ENCODE data around the gene GRIN2B. TPM values are rescaled to one million over a fixed set of nuclear protein-coding genes. Genes with fewer than 3 reads are reported as not detected.

GRIN2B gene
- not detected for total RNA-seq

DNA sequence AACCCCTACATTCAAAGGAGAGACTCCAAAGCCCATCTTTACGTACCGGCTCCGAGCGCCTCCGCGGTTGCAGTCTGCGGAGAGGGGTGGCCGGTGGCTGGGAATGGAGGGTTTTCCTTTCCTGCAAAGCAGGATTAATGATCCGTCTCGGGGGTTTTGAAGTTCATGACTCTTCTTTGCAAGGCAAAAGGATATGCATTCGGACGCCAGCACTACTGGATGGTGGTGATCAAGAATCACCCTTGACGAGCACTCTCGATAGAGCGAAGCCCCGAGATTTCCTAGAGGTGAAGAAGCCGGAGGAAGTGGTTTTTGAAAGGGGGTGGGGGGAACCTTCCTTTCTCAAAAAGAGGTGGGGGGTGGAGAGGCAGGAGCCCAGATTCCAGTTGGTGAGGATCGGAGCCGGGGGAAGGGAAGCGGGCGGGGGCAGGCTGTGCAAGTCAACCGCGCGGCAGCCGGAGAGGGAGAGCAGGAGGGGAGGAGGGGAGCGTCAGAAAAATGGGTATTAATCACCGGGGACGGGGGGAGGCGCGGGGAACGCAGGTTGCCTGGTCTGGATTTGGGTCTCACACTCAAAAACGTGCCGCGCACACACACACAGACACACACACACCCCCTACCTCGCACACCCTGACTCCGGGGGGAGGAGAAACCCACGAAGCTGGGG, at the start of gene GRIN2B:
TSS of gene GRIN2B (minus strand) at position 307 of the 667 bp plus-strand sequence. CDS start 115,394 bp downstream, outside the sequence.
- no peak for ATAC-seq
- no peak for DNase-seq (ENCODE audit: low spot score)

DNA sequence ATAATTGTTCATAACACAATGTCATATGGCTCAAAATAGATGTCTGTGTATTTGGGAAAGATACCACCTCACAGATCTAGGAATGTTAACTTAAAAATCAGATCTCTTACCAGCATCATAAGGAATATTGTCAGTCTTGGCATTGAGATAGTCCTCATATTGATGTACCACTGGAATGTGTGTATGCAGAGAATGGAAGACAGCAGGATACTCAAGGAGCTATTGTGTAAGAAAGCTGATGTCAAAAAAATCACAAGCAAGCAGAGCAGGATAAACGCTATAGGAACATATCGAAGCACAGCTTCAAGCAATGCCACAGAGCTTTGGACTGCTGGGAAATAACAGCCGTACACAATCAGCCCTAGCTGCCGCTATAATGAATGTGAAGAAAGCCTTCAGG, 45.1 kb upstream of the GRIN2B start:
- ATAC-seq (no peak), DNase-seq (ENCODE audit: low spot score) (no peak)

DNA sequence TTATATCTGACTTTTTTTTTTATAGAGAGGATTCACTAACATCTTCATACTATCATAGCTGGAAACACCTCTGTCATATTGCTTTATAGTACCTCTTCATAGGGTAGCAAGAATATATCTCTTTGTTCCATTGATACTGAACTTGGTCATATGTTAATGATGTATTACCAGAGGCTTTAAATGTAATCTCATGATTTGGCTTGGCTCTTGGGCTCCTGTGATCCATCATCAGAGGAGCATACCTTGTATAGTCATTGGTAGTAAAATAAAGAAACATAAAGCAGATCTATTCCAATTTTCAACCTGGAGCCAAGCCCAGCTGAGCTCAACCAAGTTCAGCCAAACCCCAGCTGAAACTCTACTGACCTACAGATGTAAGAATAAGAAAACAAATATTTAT, 43.2 kb upstream of the GRIN2B start:
- ATAC-seq (no peak), DNase-seq (ENCODE audit: low spot score) (no peak)

DNA sequence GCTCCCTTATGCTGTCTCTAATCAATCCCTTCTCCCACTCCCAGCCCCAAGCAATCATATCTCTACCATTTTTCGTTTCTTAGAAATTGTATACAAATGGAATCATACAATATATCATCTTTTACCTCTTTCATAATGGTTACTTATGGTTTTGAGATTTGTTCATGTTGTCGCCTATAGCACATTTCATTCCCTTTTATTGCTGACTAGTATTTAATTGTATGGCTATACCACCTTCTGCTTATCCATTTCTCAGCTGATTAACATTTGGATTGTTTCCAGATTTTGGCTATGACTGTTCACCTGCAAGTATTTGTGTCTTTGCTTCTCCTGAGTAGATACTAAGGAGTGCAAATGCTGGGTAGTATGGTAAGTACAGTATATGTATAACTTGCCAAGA, 36.7 kb upstream of the GRIN2B start:
- DNase-seq (ENCODE audit: low spot score) = no peak
- ATAC-seq = no peak

DNA sequence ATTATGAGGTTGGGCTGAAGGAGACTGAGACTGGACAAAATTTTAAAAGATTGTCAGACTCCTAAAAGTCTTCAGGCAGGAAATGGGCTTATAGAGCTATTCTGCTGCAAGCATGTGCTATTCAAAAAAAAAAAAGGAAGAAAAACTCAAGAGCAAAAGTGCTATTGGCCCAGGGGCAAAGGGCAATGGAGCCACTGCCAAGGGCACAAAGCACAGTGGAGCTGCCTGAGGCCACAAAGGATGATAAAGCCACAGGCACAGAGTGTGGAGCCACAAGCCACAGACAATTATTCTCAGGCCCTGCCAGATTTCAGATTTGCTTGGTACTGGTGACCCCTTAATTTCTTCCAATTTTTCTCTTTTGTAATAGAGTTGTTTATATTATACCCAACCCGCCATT, 29.6 kb upstream of the GRIN2B start:
- peak; percentile 96 for ATAC-seq

DNA sequence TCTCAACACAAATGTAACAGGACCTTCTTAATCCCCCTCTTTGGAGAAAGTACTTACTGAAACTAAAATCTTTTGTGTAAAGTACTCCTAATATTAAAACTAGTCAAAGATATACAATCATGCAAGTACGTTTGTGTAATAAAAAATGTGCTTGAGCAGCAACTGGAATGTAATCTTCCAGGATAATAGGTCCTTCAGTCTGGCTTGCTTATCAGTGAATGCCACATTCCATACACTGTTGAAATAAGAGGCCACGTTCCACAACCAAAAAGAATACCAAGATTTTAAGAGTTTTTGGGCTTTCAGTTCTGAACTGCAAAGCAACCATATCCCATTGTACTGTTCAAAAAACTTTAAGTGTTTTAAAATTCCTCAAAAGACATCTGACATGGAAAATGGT, 26.2 kb upstream of the GRIN2B start:
- ATAC-seq = no peak
- DNase-seq (ENCODE audit: low spot score) = no peak

More for the DNA sequence above, 29.6 kb upstream of the GRIN2B start:
- DNase-seq (ENCODE audit: low spot score) = peak; percentile 65

DNA sequence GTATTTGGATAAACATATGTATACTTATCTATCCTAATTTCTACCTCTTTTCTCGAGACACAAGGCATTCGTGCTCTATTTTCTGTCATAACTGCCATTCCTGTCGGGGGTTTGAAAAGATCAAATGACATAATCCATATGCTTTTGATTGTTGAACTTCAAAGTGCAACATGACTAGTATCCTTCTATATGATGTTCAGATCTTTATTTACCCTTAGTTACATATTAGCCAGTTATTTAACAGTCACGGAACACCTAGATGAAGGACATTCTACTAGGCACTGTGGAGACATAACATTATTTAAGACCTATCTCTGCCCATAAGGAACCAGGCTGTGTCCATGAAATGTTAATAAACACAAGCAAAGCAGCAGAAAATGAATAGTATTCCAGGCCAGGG, 11.2 kb upstream of the GRIN2B start:
- ATAC-seq (no peak), DNase-seq (ENCODE audit: low spot score) (no peak)

DNA sequence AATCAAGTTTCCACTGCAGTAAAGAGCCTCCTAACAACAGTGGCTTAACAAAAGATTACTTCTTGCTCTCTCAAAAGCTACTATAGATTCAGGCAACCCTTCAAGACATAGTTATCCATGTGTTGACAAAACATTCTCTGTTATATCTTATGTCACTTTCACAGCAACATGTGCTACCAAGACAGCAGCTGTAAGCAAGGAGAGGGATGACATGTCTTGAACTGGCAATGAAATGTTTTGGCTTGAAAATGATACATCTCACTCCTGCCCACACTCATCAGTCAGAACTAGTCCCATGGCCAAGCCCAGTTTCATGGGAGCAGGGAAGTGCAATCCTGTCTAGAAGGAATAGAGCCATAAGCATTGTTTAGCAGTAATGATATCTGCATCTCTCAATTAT, 10.7 kb upstream of the GRIN2B start:
- DNase-seq (ENCODE audit: low spot score) = no peak
- no peak for ATAC-seq

DNA sequence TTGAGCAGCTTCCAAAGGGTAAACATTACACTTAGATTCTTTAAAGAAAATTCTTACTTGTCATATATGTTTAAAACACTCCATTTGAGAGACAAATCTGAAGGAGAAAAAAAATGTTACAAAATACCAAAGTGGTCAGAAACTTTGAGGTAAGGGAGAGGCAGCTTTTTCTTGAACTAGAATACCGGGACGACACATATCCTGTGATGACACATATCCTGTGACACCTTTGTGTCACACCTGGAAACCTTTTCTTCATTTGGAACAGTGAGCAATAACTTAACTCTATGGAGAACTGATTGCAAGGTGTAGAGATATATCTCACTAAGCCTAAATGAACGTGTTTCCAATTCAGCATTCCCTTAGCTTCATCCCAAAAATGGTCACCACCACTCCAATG, 4.6 kb upstream of the GRIN2B start:
- no peak for DNase-seq (ENCODE audit: low spot score)
- no peak for ATAC-seq

DNA sequence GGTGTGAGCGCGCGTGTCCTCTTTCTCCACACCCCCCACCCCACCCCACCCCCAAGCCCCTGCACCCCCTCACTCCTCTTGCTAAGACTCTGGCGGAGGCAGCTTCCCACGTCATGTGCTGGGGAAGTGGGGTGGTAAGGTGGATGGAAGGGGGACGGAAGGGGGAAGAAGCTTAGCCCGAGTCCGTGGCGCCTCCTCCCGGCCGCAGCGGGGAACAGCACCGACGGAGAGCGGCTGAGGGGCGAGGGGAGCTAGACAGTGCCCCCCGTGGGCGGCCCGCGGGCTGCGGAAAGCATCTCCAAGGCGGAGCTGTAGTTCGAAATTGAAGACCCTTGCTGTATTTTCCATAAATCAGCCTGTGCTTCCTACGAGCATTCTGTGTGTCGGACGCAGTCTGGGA, 588 bp upstream of the GRIN2B start:
- ATAC-seq = no peak
- DNase-seq (ENCODE audit: low spot score) = no peak

DNA sequence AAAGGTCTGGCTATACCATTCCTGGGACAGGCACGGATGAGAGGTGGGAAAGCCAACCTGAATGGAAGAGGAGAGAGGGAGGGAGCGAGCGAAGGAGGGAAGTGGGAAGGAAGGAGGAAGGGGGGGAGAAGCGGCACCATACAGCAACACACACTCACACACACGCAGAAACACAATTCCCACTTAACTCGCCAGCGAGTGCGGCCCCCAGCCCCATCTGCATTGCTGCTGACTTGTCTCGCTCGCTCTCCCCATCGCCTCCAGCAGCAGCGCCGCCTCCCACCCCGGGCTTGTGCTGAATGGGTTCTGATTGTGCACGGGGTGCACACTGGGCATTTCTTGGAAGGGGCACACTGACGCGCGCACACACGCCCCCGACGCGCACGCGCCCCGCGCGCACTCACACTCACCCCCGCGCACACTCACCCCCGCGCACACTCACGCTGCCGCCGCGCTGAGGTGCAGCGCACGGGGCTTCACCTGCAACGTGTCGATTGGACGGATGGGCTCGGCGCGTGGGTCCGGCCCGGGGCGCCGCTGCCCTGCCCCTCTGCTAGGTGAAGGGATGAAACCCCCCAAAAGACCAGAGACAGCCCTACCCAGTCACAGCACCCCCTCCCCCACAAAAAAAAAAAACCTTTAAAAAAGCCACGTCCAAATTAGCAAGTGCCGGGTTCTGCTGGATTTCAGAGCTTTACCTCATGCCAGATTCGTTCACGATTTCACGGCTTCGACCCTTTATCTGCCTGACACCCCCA, 685 bp downstream of the GRIN2B start:
- DNase-seq (ENCODE audit: low spot score) (no peak), ATAC-seq (peak; percentile 11)

DNA sequence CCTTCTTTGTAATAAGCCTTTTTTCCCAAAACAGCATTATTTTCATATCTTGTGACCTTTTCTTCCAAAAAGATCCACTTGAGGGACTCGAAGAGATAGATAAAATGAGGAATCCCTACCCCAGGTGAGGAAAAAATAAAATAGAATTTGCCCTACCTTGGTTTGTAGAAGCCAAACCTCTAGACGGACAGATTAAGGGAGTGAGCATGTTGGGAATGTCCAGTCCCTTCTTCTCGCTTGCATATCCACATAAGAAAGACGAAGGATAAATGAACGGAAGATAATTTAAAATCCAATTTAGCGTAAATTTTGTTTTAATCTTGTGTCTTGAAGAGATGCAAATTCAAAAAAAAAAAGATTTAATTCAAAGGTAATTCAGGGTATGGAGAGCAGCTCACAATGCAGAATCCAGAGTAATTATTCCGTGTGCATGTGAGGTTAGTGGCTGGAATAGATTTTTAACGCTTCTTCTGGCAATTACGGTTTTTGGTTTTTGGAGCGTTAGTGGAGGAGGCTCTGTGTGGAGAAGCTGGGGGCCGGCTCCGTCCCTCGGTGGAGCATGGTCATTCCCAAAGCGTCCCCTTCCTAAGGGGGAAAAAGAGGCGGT, 1.5 kb downstream of the GRIN2B start:
- ATAC-seq (no peak), DNase-seq (ENCODE audit: low spot score) (no peak)

DNA sequence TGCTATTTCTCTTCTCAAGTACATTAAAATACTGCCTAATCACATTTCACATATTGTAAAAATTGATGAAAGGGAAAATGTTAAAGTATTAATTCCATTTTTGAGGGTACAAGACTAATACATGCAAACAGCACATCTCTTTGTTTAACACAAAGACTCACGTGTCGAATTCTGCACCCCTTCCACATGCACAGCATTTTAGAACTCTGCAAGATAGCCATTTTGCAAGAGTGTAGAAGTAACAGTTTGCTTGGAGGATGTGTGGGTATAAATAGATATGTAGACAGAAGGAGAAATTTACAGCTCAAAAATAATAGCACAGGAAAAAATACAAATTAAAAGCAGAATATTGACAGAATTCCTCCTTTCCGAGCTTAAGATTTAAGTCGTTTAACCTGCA, 2.5 kb downstream of the GRIN2B start:
- DNase-seq (ENCODE audit: low spot score) = no peak
- no peak for ATAC-seq

DNA sequence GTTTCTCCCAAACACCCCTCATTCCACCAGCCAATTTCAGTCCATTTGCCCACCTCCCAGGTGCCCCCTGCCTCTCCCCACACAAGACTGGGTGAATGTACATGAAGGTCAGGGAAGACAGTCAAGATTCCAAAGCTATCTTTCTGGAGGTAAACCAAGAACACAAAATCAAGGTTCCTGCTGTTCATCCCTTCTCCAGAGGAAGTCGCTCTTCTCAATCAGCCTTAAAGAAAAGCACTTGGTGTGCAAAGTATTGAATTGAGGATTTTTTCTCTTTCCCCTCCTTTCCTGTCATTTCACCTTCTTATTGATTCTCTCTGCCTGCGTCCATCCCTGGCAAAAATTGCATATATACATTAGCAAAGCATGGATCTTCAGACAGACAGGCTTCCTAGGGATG, 4.5 kb downstream of the GRIN2B start:
- ATAC-seq = no peak

DNA sequence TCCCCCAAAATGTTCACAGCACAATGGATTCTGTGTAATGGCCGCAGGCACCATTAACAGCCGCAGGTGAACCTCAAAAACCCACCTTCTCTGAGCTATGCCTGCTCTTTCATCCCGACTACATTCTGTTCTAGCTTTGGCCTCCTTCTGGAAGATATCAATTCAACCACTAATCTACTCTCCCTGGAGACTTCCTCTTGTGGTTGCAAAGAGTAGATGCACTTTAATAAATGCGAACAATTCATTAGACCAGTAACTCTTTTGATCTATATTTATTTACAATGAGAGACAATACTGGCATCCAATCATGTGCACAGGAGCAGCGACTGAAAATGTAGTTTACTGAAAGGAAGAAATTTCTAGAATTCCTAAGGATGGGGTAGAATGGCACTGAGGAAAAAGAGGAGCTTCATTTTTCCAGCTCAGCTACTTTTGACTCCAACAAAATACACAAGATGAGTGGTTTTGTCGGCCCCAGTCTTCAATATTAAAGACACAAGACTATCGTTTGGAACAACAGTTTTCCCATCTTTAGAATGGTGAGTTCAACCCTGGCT, 5.3 kb downstream of the GRIN2B start:
- ATAC-seq (no peak), DNase-seq (ENCODE audit: low spot score) (no peak)

More for the DNA sequence above, 4.5 kb downstream of the GRIN2B start:
- DNase-seq (ENCODE audit: low spot score) = no peak

DNA sequence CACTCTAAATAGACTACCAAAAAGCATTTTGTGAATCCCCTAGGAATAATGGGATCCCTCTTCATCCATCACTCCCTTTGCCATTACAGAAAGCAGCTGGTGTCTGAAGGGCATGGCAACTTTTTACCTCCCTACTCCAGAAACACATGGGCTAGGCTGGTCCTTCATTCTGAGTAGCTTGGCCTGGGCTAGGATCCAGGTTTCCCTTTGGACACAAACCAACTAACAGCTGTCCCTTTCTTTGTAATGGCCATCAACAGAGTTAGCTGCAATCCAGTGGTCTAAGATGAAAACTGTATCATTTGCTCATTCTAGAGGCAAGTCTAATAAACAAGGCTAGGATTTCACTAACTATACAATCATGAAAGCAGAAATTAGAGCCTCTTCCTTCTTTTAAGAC, 7.4 kb downstream of the GRIN2B start:
- DNase-seq (ENCODE audit: low spot score) (no peak), ATAC-seq (no peak)

DNA sequence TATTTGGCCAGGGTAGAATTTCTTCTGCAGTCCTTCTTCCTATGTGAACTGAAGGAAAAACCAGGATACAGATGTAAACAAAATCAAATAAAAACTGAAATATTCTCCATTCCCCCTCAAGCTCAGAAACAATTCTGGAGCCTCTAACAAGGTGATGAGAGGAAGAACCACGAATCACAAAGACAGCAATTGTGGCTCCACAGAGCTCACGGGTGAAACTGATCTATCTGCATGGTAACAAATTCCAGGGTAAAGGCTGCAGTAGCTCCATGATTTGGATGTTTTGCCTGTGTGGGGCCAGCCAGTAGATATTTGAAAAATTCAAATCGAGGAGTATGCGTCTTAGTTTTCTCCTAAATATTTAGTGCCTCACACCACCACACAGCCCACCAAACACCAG, 10.6 kb downstream of the GRIN2B start:
- no peak for ATAC-seq
- no peak for DNase-seq (ENCODE audit: low spot score)

DNA sequence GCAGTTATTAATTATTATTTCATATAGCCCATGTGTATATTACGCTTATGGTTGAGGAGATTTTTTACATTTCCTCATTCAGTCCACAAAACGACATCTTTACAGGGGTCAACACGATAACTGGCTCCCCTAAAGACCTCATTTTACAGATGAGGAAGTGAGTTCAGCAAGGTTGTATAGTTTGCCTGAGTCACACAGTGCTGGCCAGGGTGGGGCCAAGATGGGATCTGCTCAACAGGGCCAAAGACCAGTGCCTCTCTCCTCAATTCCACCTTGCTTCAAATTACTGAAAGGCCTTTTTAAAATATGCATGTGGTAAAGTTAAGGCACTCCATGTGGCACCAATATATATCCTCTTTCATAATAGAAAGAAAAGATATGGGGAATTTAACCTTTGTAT, 13.1 kb downstream of the GRIN2B start:
- ATAC-seq (no peak), DNase-seq (ENCODE audit: low spot score) (no peak)

DNA sequence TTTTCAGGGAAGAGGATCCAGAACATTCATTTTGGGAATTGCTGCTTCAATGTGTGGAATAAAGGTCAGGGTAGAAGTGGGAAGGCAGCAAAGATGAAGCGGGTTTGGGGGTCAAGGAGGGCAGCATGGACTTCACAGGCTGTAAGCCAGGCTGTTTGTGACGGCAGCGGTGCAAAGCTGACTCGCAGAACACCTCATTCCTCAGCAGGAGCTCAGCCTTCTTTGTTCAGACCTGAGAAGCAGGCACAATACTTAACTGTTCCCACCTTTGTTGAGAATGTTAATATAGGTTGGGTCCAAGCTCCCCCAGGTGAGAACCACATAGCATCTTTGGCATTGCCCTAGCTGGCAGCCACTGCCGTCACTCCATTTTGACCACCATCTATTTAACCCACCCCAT, 16.7 kb downstream of the GRIN2B start:
- ATAC-seq = no peak
- no peak for DNase-seq (ENCODE audit: low spot score)

DNA sequence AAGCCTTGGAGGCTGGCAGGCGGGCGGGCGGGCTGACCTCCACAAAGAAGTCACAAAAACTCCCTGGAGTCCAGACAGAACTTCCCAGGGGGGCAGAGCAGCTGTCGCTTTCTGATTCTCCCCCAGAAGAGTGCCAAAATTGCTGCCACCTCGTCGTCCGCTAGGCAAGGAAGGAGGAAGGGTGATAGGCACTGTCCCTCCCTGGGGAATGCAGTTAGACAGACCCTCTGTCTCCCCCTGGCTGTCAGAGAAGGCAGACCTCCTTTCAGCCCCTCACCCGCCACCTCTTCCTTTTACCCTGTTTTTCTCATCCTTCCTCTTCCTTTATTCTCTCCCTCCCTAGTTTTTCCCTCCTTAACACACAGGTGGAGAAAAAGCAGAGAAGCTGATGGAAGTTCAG, 18.7 kb downstream of the GRIN2B start:
- ATAC-seq (no peak), DNase-seq (ENCODE audit: low spot score) (no peak)

DNA sequence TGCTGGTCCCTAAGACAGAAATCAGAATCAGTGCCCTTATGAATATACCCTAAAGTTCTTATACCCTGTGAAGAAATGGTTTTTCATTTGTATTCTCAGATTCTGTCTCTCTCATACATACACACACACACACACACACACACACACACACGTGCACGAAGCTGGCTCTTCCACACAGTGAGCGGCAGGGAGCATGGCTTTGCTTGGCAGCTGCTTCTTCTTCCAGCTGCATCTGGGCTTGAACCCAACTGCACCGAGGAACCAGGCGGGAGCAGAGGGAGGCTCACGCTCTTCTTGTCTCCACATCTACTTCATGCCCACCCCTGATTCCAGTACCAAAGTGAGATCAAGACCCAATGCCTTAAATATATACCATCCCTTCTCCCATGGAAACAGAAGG, 19.4 kb downstream of the GRIN2B start:
- ATAC-seq = no peak

DNA sequence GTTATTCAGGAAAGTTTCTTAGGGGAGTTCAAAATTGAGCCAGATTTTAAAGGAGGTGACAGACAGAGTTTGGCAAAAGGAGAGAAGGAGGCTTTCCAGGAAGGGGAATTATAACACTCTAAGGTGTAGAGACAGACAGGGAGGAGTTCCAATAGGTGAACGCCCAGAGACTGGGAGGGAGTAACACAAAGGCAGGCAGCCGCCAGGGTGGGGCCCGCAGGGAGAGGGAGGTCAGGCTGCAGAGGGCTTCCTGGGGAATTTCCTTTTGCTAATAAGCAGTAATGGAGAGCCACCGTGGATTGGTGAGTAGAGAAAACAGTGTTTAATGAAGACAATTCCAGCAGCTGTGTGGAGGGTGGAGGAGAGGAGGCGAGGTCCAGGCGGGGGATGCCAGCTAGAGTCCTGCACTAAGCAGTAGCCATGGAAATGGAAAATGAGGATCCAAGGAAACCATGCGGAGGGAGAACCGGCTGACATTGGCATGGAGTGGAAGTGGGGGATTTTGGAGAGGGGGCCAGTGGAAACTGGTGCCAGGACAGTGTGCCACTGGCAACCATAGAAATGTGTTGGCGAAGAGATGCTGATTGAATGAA, 22.2 kb downstream of the GRIN2B start:
- ATAC-seq (no peak), DNase-seq (ENCODE audit: low spot score) (no peak)

More for the DNA sequence above, 19.4 kb downstream of the GRIN2B start:
- DNase-seq (ENCODE audit: low spot score) = no peak
